Progenitor cell of endocrine pancreas (in vitro differentiated cells): ENCODE results near the gene DEFB108B. TPM values are rescaled to one million over a fixed set of nuclear protein-coding genes. Genes with fewer than 3 reads are reported as not detected.
"Not testable (repeated sequence)": the region's sequence is repeated elsewhere in the genome, so short reads cannot be mapped to it uniquely, and the experiment has no call there.

Experiments used
- DNase-seq: peaks from one replicate; pipeline ENCODE4 v3.0.0; 2021; ENCODE audit warnings: low spot score; ENCODE audit not compliant: unreplicated experiment
- H3K27ac Mint-ChIP-seq: 2 replicates; pipeline ENCODE4 v1.8.0; 2021; ENCODE audit warnings: mild to moderate bottlenecking, moderate library complexity, mixed read lengths
- H3K27me3 Mint-ChIP-seq: 2 replicates; pipeline ENCODE4 v1.8.0; 2021; ENCODE audit warnings: mixed read lengths
- H3K36me3 Mint-ChIP-seq: 2 replicates; pipeline ENCODE4 v1.8.0; 2022; ENCODE audit warnings: mixed read lengths; ENCODE audit not compliant: insufficient read depth
- H3K4me1 Mint-ChIP-seq: 2 replicates; pipeline ENCODE4 v1.8.0; 2021; ENCODE audit warnings: low read depth, mixed read lengths
- H3K4me3 Mint-ChIP-seq: 2 replicates; pipeline ENCODE4 v1.8.0; 2021; ENCODE audit warnings: low read depth, mild to moderate bottlenecking, moderate library complexity, mixed read lengths
- H3K9me3 Mint-ChIP-seq: 2 replicates; pipeline ENCODE4 v1.8.0; 2021; ENCODE audit warnings: low read depth, mixed read lengths
- CTCF ChIP-seq: fragments of 200-600 bp; sonication (generic); IDR thresholded peaks from one replicate; pipeline ENCODE4 v1.5.0; 2021; ENCODE audit warnings: antibody characterized with exemption, mild to moderate bottlenecking; ENCODE audit not compliant: unreplicated experiment
- total RNA-seq: library from RNA; stranded (reverse); gene quantifications from 2 replicates; pipeline ENCODE4 v1.2.1, GENCODE V29; 2021

The DEFB108B gene
- total RNA-seq, 1 donor from 2014 or later = not detected

DNA sequence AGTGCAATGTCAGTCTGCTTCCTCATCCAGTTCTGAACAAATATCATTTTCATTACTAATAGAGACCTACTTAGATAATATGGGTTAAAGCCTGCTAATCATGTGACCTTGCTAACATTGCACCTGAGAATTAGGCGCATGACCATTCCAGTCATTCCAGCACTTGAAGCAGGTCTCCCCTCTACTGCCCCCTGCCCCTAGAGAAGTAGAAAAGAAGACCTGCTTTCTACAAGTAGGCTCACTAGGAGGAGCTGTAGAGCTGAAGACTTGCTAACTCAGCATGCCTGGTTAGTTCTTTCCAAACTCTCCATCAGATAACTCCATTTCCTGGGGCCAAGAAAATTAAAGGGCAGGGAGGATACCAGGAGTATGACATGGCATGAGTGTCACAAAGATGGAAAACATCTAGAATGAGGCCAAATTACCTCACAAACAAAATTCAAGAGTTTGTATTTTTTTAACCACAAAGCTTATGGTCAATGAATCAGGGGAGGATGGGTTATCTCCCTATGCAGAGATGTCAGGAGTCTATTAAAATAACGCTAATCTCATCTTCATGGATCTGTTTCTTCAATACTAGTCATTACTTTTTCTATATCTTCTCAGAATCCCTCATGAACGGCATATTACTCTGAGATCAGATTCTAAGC lies 31.1 kb downstream of the DEFB108B start:
- not testable (repeated sequence) for H3K9me3 Mint-ChIP-seq, H3K36me3 Mint-ChIP-seq, DNase-seq, H3K4me1 Mint-ChIP-seq, H3K4me3 Mint-ChIP-seq, H3K27ac Mint-ChIP-seq, H3K27me3 Mint-ChIP-seq
- peak; percentile 63 for TF ChIP-seq CTCF

- DNase-seq, H3K27me3 Mint-ChIP-seq, H3K9me3 Mint-ChIP-seq, H3K4me1 Mint-ChIP-seq, H3K27ac Mint-ChIP-seq, H3K36me3 Mint-ChIP-seq, H3K4me3 Mint-ChIP-seq: not testable (repeated sequence)
Observed at GRCh38 chr11:71867209-71867608, 34.2 kb downstream of the DEFB108B start.

DNA sequence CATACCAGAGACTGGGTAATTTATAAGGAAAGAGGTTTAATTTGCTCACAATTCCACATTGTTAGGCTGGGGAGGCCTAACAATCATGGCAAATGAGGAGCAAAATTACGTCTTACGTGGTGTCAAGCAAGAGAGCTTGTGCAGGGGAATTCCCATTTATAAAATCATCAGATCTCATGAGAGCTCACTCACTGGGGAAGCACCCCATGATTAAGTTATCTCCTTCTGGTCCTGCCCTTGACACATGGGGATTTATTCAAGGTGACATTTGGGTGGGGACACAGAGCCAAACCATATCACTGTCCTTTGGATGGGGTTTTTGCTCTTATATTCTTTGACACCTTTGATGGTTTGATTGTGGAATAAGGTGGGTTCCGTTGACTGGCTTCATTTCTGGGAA lies 36.9 kb downstream of the DEFB108B start:
- not testable (repeated sequence) for H3K4me1 Mint-ChIP-seq, H3K36me3 Mint-ChIP-seq, H3K27ac Mint-ChIP-seq, DNase-seq, H3K4me3 Mint-ChIP-seq, H3K27me3 Mint-ChIP-seq, H3K9me3 Mint-ChIP-seq

GRCh38 chr11:71870661-71871060 lies 37.7 kb downstream of the DEFB108B start:
- H3K9me3 Mint-ChIP-seq, H3K4me3 Mint-ChIP-seq, H3K27me3 Mint-ChIP-seq, H3K4me1 Mint-ChIP-seq, H3K27ac Mint-ChIP-seq, H3K36me3 Mint-ChIP-seq, DNase-seq: not testable (repeated sequence)

- not testable (repeated sequence) for H3K9me3 Mint-ChIP-seq, H3K4me3 Mint-ChIP-seq, H3K27me3 Mint-ChIP-seq, H3K27ac Mint-ChIP-seq, DNase-seq, H3K4me1 Mint-ChIP-seq, H3K36me3 Mint-ChIP-seq
Observed at GRCh38 chr11:71876262-71876661, 43.3 kb downstream of the DEFB108B start.

DNA sequence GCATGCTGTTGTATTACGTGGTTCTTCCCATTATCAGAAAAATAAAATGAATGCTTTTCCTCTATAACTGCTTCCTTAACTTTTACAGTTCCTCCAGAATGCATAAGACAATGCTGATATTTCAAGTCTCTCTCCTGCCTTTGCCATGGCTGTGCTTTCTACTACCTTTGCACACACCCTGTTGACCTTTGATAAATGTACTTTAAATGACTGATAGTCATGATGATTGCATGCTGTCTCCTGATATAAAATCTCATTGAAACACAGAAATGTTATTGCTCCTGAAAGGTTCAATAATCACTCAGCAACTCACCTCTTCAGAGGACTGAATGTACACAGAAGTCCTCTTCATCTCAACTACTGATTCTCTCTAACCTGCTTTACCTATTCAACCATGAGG lies 45.1 kb downstream of the DEFB108B start, which contains the start of gene DEFB131B:
Gene DEFB131B, plus strand, starts transcription at position 395 of the 400 bp plus-strand sequence. Its CDS starts 0 bp downstream, at position 395.
- not testable (repeated sequence) for H3K4me3 Mint-ChIP-seq, H3K36me3 Mint-ChIP-seq, H3K9me3 Mint-ChIP-seq, DNase-seq, H3K27ac Mint-ChIP-seq, H3K4me1 Mint-ChIP-seq, H3K27me3 Mint-ChIP-seq

DNA sequence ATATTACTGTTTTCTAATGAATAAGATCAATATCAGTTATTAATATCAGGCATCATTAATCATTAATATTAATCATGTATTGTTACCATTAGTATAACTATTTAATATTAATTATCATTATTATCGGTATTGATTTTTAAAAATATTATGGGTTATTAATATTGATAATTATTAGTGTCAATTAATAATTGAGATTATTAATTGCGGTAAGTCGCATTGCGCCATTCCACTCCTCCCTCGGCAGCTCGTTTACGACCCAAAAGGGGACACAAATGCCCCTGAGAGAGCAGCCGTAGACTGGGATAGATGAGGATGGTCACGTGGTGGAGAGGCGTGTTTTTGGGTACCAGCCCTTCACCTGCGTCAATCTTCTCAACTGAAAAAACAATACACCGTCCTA lies 52.8 kb downstream of the DEFB108B start:
- Mint-ChIP-seq H3K4me1 (peaks cover 10% of the 10 kb centered on the region), H3K36me3 (peaks cover 12% of the 10 kb centered on the region)
- not testable (repeated sequence) for DNase-seq, H3K27ac Mint-ChIP-seq, H3K9me3 Mint-ChIP-seq, H3K4me3 Mint-ChIP-seq, H3K27me3 Mint-ChIP-seq

Other genes starting within 250 kb of the DEFB108B start
- gene DEFB131B, start 45.3 kb downstream of the DEFB108B start, total RNA-seq = not detected in 2 replicates
- gene XNDC1N, start 95.4 kb downstream of the DEFB108B start, total RNA-seq = 12.3 and 13.9 TPM in 2 replicates
- gene RNF121, start 95.8 kb downstream of the DEFB108B start, total RNA-seq = 50.1 and 59.6 TPM in 2 replicates
- 19.8 and 20.1 TPM in 2 replicates for gene IL18BP, start 165.7 kb downstream of the DEFB108B start, total RNA-seq
- gene NUMA1, start 247.3 kb downstream of the DEFB108B start, total RNA-seq = 238 and 255 TPM in 2 replicates
- 12.4 and 14.9 TPM in 2 replicates for gene LRRC51, start 247.7 kb downstream of the DEFB108B start, total RNA-seq